Esophagus squamous epithelium (tissue), 5 donors: ENCODE measurements around the gene NBDY. TPM values are rescaled to one million over a fixed set of nuclear protein-coding genes. Genes with fewer than 3 reads are reported as not detected.

Experiments
- DNase-seq: peaks from one replicate; lab custom pipeline; 2025; lab: John Stamatoyannopoulos, UW
- H3K27ac ChIP-seq, 4 donors: fragments of 200-600 bp; sonication (generic); one replicate each; pipeline ENCODE4 v1.5.1; 2016 to 2019; ENCODE audit warnings: mild to moderate bottlenecking in 1 of 4
- H3K27me3 ChIP-seq, 4 donors: fragments of 200-600 bp; sonication (generic); 1 replicate in 3 of 4; 2 replicates in 1 of 4; pipeline versions ENCODE4 v1.5.1 to v1.6.0; 2017 to 2021; ENCODE audit warnings: antibody characterized with exemption in 1 of 4
- H3K36me3 ChIP-seq, 3 donors: fragments of 200-600 bp; sonication (generic); one replicate each; pipeline ENCODE4 v1.5.1; 2016 to 2019
- H3K4me1 ChIP-seq, 3 donors: fragments of 200-600 bp; sonication (generic); one replicate each; pipeline ENCODE4 v1.5.1; 2017 to 2019
- H3K4me3 ChIP-seq, 4 donors: fragments of 200-600 bp; sonication (generic); 1 replicate in 3 of 4; 2 replicates in 1 of 4; pipeline ENCODE4 v1.5.1; 2016 to 2019; ENCODE audit warnings: mild to moderate bottlenecking in 2 of 4, moderate library complexity in 1 of 4
- H3K9me3 ChIP-seq, 3 donors: fragments of 200-600 bp; sonication (generic); one replicate each; pipeline ENCODE4 v1.5.1; 2016 to 2019
- POLR2A ChIP-seq, 4 donors: fragments of 450-650 bp; IDR thresholded peaks; one replicate each; pipeline ENCODE4 v1.6.1; 2017; ENCODE audit warnings: antibody characterized with exemption in 4 of 4, mild to moderate bottlenecking in 4 of 4, moderate library complexity in 3 of 4
- WGBS, 2 donors: methylation state at CpG; one replicate each; pipeline ENCODE4 v1.1.5; 2018; 5-methylcytosine and 5-hydroxymethylcytosine counted together
- intact Hi-C: fragments of 100-400 bp; cut with DNase I; formaldehyde crosslinking; loops from one replicate; pipeline ENCODE4 v1.15.0; 2022
- total RNA-seq, 4 donors: library from RNA; depleted of rRNA; stranded (reverse); fragments of >200 nt; gene quantifications; one replicate each; pipeline ENCODE4 v1.1.0, GENCODE V29; 2016
- TF ChIP-seq, protein P1 (sequence below), 6 experiments: fragments of 450-650 bp in 4 of 6; fragments of 200-600 bp in 2 of 6; sonication (generic) in 2 of 6; IDR thresholded peaks; one replicate each; pipeline ENCODE4 v1.5.1; 2016 to 2019; ENCODE audit warnings: antibody characterized with exemption in 6 of 6, mild to moderate bottlenecking in 4 of 6, moderate library complexity in 4 of 6
- donor health status: DM: yes; HTN: yes; CAD: no.

Gene NBDY
- total RNA-seq, 4 donors from 2014 or later: 8.3 to 17.7 (median 10.8) TPM

DNA sequence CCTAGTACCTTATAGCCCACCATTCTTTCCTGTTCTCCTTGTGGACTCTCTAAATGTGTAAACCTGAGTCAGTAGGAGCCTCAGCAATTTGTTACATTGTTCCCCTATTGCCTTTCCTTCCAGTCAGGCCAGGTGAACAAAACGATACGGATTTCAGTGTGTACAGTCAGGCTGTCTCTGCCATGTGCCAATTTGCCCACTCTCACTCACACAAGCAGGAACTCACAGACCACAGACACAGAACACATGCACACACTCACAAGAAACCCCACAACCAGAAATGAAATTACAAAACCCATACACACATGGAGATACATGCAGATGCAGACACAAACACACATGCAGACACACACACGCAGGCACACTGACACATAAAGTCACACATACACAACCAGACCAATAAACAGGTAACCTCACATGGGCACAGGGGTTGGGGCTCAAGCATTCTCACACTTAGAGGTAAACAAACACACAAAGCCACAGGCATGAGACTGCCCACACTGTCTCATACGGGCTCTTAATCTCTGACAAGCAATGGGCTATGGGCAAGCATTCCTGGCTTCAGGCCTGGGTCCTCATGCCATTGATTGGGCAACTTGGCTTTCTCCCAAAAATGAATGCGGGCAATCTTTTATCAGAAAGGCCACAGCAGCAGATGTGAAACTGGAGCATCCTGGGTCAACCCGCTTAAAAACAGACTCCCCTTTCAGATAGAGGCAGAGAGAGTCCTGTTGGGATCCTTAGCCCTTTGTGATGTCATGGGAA is 68.7 kb downstream of the NBDY start:
- Histone ChIP-seq H3K4me3 (no peak overlapping the region), H3K36me3 (no peaks in the 10 kb centered on the region), H3K27ac (no peak overlapping the region), H3K9me3 (no peaks in the 10 kb centered on the region), H3K27me3 (no peaks in the 10 kb centered on the region), H3K4me1 (peaks cover 0 to 5% (median 5%) of the 10 kb centered on the region in 3 donors)
- WGBS, 2 donors: 42 to 43% methylated on average over 3 to 6 of the region's 6 CpGs
- no peak for DNase-seq
- TF ChIP-seq POLR2A (IDR thresholded peaks at IDR 0.05): no peak
- TF ChIP-seq, protein P1, sequence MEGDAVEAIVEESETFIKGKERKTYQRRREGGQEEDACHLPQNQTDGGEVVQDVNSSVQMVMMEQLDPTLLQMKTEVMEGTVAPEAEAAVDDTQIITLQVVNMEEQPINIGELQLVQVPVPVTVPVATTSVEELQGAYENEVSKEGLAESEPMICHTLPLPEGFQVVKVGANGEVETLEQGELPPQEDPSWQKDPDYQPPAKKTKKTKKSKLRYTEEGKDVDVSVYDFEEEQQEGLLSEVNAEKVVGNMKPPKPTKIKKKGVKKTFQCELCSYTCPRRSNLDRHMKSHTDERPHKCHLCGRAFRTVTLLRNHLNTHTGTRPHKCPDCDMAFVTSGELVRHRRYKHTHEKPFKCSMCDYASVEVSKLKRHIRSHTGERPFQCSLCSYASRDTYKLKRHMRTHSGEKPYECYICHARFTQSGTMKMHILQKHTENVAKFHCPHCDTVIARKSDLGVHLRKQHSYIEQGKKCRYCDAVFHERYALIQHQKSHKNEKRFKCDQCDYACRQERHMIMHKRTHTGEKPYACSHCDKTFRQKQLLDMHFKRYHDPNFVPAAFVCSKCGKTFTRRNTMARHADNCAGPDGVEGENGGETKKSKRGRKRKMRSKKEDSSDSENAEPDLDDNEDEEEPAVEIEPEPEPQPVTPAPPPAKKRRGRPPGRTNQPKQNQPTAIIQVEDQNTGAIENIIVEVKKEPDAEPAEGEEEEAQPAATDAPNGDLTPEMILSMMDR (IDR thresholded peaks at IDR 0.05): no peak
- intact Hi-C loops: no loop called here

DNA sequence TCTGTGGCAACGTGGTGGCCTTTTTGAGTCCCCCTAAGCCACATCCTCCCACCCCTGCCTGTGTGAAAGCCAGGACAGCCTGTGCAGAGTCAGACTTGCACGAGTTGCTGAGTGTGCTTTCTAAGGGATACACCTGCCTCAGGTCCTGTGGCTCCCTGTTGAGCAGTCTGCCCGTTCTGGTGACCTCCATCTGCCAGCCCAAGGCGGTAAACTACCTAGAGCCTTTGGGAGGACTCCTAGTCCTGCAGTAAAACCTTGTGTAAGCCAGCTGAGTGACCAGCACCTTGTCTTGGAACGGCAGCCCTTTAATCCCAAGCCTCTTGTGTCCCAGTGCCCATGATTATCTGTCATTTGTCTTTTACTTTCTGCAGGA is 69.3 kb downstream of the NBDY start:
- H3K4me3 ChIP-seq: no peak overlapping the region
- no peaks in the 10 kb centered on the region for H3K9me3 ChIP-seq
- no peaks in the 10 kb centered on the region for H3K36me3 ChIP-seq
- no peaks in the 10 kb centered on the region for H3K27me3 ChIP-seq
- DNase-seq: no peak
- no peak overlapping the region for H3K27ac ChIP-seq
- no peak for TF ChIP-seq POLR2A (IDR thresholded peaks at IDR 0.05)
- TF ChIP-seq, protein P1 (IDR thresholded peaks at IDR 0.05): no peak
- intact Hi-C loops: no loop called here
- 45 to 100% methylated on average over 1 to 4 of the region's 5 CpGs for WGBS, 2 donors
- peaks cover 0 to 7% (median 5%) of the 10 kb centered on the region in 3 donors for H3K4me1 ChIP-seq

DNA sequence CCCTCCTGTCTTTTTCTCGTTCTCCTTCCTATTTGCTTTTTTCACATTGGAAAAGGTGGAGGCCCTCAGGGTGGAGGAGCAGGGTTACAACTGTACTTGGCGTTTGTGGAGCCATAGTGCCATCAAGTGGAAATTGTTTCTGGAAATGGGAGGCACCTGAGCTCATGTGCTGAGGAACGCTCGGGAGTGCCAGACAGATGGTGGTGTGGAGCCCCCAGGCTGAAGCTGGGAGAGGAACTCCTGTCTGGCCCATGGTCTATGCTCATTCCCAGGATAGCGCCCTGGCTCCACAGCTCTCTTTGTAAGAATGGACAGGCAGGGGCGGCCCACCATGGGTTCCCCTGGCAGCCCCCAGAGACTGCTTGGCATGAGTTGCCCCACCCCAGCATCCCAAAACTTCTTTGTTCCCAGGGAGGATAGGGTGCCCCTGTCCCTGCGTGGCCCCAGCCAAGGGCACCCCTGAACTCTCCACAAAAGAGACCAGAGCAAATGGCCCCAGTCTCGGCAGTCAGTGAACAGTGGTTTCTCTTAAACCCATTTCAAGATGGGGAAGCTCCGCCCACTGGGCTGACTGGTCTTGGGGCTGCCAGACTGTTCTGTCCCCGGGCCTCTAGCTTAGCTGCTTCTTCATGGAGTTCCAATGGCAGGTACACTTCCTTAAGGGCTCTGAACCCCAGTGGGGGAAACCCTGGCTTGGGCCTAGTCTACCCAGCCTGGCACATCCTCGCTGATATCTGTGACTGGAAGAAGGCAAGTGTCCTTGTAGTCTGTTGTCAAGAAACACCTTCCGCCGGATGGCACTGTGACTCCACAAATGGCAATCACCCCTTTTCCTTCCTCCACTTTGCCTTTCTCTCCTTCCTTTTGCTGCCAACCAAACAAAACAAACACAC is 70.1 kb downstream of the NBDY start:
- Histone ChIP-seq H3K36me3 (no peaks in the 10 kb centered on the region), H3K9me3 (no peaks in the 10 kb centered on the region), H3K4me1 (peaks cover 4 to 15% (median 5%) of the 10 kb centered on the region in 3 donors), H3K4me3 (no peak overlapping the region), H3K27ac (no peak overlapping the region), H3K27me3 (no peaks in the 10 kb centered on the region)
- TF ChIP-seq, protein P1 (IDR thresholded peaks at IDR 0.05): peak in 1 of 6 experiments; percentile 13
- no peak for TF ChIP-seq POLR2A (IDR thresholded peaks at IDR 0.05)
- intact Hi-C loops: no loop called here
- 70 to 76% methylated on average over 2 to 5 of the region's 13 CpGs for WGBS, 2 donors
- DNase-seq: no peak

GRCh38 chrX:56800307-56800706 is 71.3 kb downstream of the NBDY start:
- DNase-seq: no peak
- H3K27me3 ChIP-seq: no peaks in the 10 kb centered on the region
- no peak for TF ChIP-seq POLR2A (IDR thresholded peaks at IDR 0.05)
- TF ChIP-seq, protein P1 (IDR thresholded peaks at IDR 0.05): no peak
- H3K36me3 ChIP-seq: no peaks in the 10 kb centered on the region
- intact Hi-C loops: no loop called here
- no peaks in the 10 kb centered on the region for H3K9me3 ChIP-seq
- H3K27ac ChIP-seq: no peak overlapping the region
- WGBS, 2 donors: 77 to 83% methylated on average over 3 of the region's 3 CpGs
- H3K4me1 ChIP-seq: peaks cover 4 to 27% (median 10%) of the 10 kb centered on the region in 3 donors
- no peak overlapping the region for H3K4me3 ChIP-seq

DNA sequence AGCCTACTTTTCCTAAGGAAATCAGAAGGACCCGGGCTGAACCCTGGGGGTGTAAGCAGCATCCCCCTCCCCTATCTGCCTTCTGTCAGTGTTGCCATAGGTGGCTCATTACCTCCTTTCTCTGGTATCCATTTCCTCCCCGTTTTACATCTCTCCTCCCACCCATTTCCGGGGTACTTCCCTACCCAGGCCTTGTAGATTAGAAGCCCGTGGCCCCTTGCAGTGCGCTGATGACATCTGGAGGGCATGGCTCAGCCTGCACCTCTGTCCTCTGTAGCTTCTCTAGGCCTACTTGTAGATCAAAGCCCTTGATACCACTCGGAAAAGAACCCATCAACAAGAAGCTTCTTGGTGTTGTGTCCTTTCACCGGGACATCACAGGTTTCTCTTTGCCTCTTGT is 71.8 kb downstream of the NBDY start:
- 52 to 69% methylated on average over 5 to 7 of the region's 7 CpGs for WGBS, 2 donors
- no peak overlapping the region for H3K27ac ChIP-seq
- peaks cover 4 to 30% (median 10%) of the 10 kb centered on the region in 3 donors for H3K4me1 ChIP-seq
- H3K27me3 ChIP-seq: no peaks in the 10 kb centered on the region
- H3K36me3 ChIP-seq: no peaks in the 10 kb centered on the region
- no peak for DNase-seq
- no peaks in the 10 kb centered on the region for H3K9me3 ChIP-seq
- intact Hi-C loops: no loop called here
- no peak for TF ChIP-seq POLR2A (IDR thresholded peaks at IDR 0.05)
- TF ChIP-seq, protein P1 (IDR thresholded peaks at IDR 0.05): no peak
- H3K4me3 ChIP-seq: no peak overlapping the region
